Measurements from ENCODE around the gene HNF4A.

DNA sequence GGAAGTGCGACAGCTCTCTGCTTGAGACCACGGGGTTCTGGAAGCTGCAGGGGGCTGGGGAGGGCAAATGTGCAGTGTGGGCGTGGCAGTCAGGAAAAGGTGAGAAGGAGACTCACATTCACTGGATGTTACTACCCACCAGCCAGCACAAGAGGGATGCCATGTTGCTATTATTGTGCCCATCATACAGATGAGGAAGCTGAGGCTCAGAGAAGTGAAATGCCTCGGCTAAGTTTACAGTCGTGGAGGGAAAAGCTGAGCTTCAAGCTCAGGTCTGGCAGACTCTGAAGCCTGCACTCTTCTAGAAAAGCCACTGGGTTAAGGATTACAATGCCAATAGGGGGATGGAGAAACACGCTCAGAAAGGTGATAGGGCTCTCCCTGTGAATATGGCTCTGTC, 34.4 kb downstream of the HNF4A start:
- TF ChIP-seq EZH2 (IDR thresholded peaks at IDR 0.05; ENCODE audit: borderline replicate concordance, low read depth, low read length, severe bottlenecking), result no peak
- TF ChIP-seq, protein P1, sequence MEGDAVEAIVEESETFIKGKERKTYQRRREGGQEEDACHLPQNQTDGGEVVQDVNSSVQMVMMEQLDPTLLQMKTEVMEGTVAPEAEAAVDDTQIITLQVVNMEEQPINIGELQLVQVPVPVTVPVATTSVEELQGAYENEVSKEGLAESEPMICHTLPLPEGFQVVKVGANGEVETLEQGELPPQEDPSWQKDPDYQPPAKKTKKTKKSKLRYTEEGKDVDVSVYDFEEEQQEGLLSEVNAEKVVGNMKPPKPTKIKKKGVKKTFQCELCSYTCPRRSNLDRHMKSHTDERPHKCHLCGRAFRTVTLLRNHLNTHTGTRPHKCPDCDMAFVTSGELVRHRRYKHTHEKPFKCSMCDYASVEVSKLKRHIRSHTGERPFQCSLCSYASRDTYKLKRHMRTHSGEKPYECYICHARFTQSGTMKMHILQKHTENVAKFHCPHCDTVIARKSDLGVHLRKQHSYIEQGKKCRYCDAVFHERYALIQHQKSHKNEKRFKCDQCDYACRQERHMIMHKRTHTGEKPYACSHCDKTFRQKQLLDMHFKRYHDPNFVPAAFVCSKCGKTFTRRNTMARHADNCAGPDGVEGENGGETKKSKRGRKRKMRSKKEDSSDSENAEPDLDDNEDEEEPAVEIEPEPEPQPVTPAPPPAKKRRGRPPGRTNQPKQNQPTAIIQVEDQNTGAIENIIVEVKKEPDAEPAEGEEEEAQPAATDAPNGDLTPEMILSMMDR (IDR thresholded peaks at IDR 0.05; ENCODE audit: extremely low read depth in 1 of 2, insufficient read depth in 1 of 2, low read depth in 1 of 2, low read length in 2 of 2), result no peak
